Measurements from ENCODE around the gene GBE1.
"Not testable (repeated sequence)": the region's sequence is repeated elsewhere in the genome, so short reads cannot be mapped to it uniquely, and the experiment has no call there.

GBE1 gene

GRCh38 chr3:81760924-81761903, at the start of gene GBE1:
GBE1 (minus strand) TSS chr3:81761645; CDS start chr3:81761517, 128 bp downstream.
- DNase-seq (ENCODE audit: low read depth in 2 of 3, low spot score in 1 of 3), result peak; percentile 80 to 86 (median 84)

GRCh38 chr3:81808900-81809299, 47.5 kb upstream of the GBE1 start:
- DNase-seq (ENCODE audit: low read depth in 2 of 3, low spot score in 1 of 3), result no peak

- DNase-seq (ENCODE audit: low read depth in 2 of 3, low spot score in 1 of 3), result no peak
These were observed 38.0 kb upstream of the GBE1 start for GRCh38 chr3:81799403-81799802.

- no peak for DNase-seq (ENCODE audit: low read depth in 2 of 3, low spot score in 1 of 3)
These were observed 32.0 kb upstream of the GBE1 start for GRCh38 chr3:81793410-81793809.

- no peak for DNase-seq (ENCODE audit: low read depth in 2 of 3, low spot score in 1 of 3)
These were observed 28.7 kb upstream of the GBE1 start for GRCh38 chr3:81790117-81790516.

- no peak for DNase-seq (ENCODE audit: low read depth in 2 of 3, low spot score in 1 of 3)
These were observed 28.2 kb upstream of the GBE1 start for GRCh38 chr3:81789691-81790090.

GRCh38 chr3:81788610-81789009, 27.2 kb upstream of the GBE1 start:
- DNase-seq (ENCODE audit: low read depth in 2 of 3, low spot score in 1 of 3), result no peak

- DNase-seq (ENCODE audit: low read depth in 2 of 3, low spot score in 1 of 3), result no peak
These were observed 26.6 kb upstream of the GBE1 start for GRCh38 chr3:81788044-81788443.

GRCh38 chr3:81782585-81782984, 21.1 kb upstream of the GBE1 start:
- DNase-seq (ENCODE audit: low read depth in 2 of 3, low spot score in 1 of 3), result no peak

- DNase-seq (ENCODE audit: low read depth in 2 of 3, low spot score in 1 of 3), result no peak
These were observed 17.3 kb upstream of the GBE1 start for GRCh38 chr3:81778678-81779182.

GRCh38 chr3:81776643-81777042, 15.2 kb upstream of the GBE1 start:
- DNase-seq (ENCODE audit: low read depth in 2 of 3, low spot score in 1 of 3), result no peak

GRCh38 chr3:81770710-81771109, 9.3 kb upstream of the GBE1 start:
- DNase-seq (ENCODE audit: low read depth in 2 of 3, low spot score in 1 of 3), result no peak

- no peak for DNase-seq (ENCODE audit: low read depth in 2 of 3, low spot score in 1 of 3)
These were observed 7.9 kb upstream of the GBE1 start for GRCh38 chr3:81769299-81769698.

GRCh38 chr3:81767250-81767859, 5.9 kb upstream of the GBE1 start:
- not testable (repeated sequence) for DNase-seq (ENCODE audit: low read depth in 2 of 3, low spot score in 1 of 3)

- DNase-seq (ENCODE audit: low read depth in 2 of 3, low spot score in 1 of 3), result no peak
These were observed 4.0 kb upstream of the GBE1 start for GRCh38 chr3:81765400-81765799.

- DNase-seq (ENCODE audit: low read depth in 2 of 3, low spot score in 1 of 3), result no peak
These were observed 3.2 kb upstream of the GBE1 start for GRCh38 chr3:81764665-81765064.

GRCh38 chr3:81764002-81764401, 2.6 kb upstream of the GBE1 start:
- no peak for DNase-seq (ENCODE audit: low read depth in 2 of 3, low spot score in 1 of 3)

- DNase-seq (ENCODE audit: low read depth in 2 of 3, low spot score in 1 of 3), result no peak
These were observed 1.6 kb upstream of the GBE1 start for GRCh38 chr3:81763001-81763400.

- DNase-seq (ENCODE audit: low read depth in 2 of 3, low spot score in 1 of 3), result no peak
These were observed 597 bp upstream of the GBE1 start for GRCh38 chr3:81761904-81762580.

GRCh38 chr3:81760215-81760614, 1.2 kb downstream of the GBE1 start:
- no peak for DNase-seq (ENCODE audit: low read depth in 2 of 3, low spot score in 1 of 3)

GRCh38 chr3:81758771-81759170, 2.7 kb downstream of the GBE1 start:
- not testable (repeated sequence) for DNase-seq (ENCODE audit: low read depth in 2 of 3, low spot score in 1 of 3)

GRCh38 chr3:81758275-81758674, 3.2 kb downstream of the GBE1 start:
- DNase-seq (ENCODE audit: low read depth in 2 of 3, low spot score in 1 of 3), result no peak
